GM12892 (cell line): Measurements from ENCODE around the gene LRRC70.

ENCODE experiments used
- POLR2A ChIP-seq: IDR thresholded peaks from 2 replicates; pipeline ENCODE4 v1.6.1; 2011; ENCODE audit warnings: low read depth, low read length, control low read depth
- POLR2AphosphoS5 ChIP-seq: IDR thresholded peaks from 2 replicates; pipeline ENCODE4 v1.6.1; 2011; ENCODE audit warnings: low read depth, low read length, control low read depth
- TAF1 ChIP-seq: IDR thresholded peaks from 2 replicates; pipeline ENCODE4 v1.6.1; 2011; ENCODE audit warnings: low read depth, mild to moderate bottlenecking, control low read depth, low read length, borderline replicate concordance

DNA sequence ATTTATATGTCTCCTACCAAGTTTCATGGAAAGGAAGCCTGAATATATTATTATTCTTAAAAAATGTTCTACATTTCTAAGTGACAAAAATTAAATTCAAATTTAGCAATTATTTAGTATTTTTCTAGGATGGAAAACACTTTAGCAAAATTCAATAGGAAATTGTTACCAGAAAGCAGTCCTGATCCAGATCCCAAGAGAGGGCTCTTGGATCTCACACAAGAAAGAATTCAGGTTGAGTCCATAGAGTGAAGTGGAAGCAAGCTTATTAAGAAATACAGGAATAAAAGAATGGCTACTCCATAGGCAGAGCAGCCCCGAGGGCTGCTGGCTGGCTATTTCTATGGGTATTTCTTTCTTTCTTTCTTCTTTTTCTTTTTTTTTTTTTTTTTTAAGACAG lies 44.7 kb downstream of the LRRC70 start:
- no peak for TF ChIP-seq POLR2AphosphoS5
- TF ChIP-seq POLR2A = no peak
- TF ChIP-seq TAF1 = no peak
